ENCODE data around the gene ZDHHC15.
"Not testable (repeated sequence)": the region's sequence is repeated elsewhere in the genome, so short reads cannot be mapped to it uniquely, and the experiment has no call there.

The ZDHHC15 gene, protein sequence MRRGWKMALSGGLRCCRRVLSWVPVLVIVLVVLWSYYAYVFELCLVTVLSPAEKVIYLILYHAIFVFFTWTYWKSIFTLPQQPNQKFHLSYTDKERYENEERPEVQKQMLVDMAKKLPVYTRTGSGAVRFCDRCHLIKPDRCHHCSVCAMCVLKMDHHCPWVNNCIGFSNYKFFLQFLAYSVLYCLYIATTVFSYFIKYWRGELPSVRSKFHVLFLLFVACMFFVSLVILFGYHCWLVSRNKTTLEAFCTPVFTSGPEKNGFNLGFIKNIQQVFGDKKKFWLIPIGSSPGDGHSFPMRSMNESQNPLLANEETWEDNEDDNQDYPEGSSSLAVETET

DNA sequence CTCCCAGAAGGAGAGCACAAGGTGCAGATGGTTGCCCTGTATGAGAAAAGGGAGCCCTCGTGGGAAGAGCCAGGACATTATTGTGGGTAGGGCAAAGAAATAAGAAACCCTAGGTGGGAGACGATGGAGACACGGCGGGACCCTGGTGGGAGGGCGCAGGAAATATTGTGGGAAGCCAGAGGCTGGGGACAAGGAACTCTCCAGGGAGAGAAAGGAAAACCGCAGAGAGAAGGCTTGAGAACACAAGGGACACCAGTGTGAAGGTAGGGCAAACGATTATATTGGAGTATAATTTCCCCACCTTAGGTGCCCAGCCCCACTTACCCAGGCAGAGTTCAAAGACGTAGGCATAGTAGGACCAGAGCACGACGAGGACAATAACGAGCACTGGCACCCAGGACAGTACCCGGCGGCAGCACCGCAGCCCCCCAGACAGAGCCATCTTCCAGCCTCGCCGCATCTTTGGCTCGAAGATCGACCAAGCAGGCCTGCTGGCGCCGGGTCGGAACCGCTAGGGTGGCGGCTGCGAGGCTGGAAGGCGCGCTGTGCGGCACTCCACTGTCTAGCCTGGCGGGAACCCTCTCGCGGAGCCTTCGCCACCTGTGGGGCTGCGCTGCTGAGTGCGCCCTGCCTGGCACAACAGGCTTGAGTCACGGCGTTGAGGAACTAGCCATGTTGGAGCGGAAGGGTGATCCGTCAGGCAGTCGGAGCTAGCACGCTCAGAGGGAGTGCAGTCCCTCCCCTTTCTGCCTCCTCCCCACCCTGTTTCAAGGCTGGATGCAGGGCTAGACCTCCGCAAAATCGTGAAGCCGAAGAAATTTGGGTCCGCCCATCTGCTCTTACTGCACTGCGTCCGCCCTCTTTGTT is at the start of gene ZDHHC15:
Gene ZDHHC15, minus strand, starts transcription at position 473 of the 867 bp plus-strand sequence. Its CDS starts 13 bp downstream, at position 460.
- Mint-ChIP-seq H3K4me3 (peak within 1 kb of the TSS; percentile 70), H3K36me3 (ENCODE audit: low read depth) (no peaks in the 10 kb centered on the region), H3K27me3 (peaks cover 6% of the 10 kb centered on the region), H3K4me1 (ENCODE audit: low read depth) (peaks cover 11% of the 10 kb centered on the region), H3K27ac (peak within 1 kb of the TSS; percentile 37), H3K9me3 (no peaks in the 10 kb centered on the region)
- peak; percentile 69 for DNase-seq

- H3K9me3 Mint-ChIP-seq; H3K4me1 Mint-ChIP-seq (ENCODE audit: low read depth); DNase-seq; H3K27ac Mint-ChIP-seq; H3K36me3 Mint-ChIP-seq (ENCODE audit: low read depth); H3K4me3 Mint-ChIP-seq: not testable (repeated sequence)
- H3K27me3 Mint-ChIP-seq = peaks cover 16% of the 10 kb centered on the region
Measured at GRCh38 chrX:75560544-75560943, 37.7 kb upstream of the ZDHHC15 start.

DNA sequence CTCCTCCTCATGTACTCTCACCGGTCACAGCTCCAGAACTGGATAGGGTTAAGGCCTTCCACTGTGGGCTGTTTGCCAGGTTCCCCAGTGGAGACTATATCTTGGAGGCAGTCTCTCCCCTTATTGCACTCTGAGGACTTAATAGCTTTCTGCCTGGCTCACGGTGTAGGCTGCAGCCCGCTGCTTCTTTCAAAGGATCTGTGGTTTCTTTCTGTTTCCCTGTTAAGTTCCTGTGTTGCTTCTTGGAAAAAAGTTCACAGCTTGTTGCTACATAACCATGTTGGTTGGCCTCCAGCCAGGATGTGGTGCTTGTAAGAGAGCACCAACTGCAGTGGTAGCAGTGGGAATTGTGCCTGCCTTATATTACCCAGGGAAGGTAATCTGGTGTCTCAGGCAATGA is 24.9 kb upstream of the ZDHHC15 start:
- Mint-ChIP-seq H3K9me3 (no peaks in the 10 kb centered on the region), H3K36me3 (ENCODE audit: low read depth) (no peaks in the 10 kb centered on the region), H3K27me3 (peaks cover 35% of the 10 kb centered on the region), H3K4me1 (ENCODE audit: low read depth) (no peaks in the 10 kb centered on the region), H3K27ac (no peak overlapping the region), H3K4me3 (no peak overlapping the region)
- DNase-seq = no peak

DNA sequence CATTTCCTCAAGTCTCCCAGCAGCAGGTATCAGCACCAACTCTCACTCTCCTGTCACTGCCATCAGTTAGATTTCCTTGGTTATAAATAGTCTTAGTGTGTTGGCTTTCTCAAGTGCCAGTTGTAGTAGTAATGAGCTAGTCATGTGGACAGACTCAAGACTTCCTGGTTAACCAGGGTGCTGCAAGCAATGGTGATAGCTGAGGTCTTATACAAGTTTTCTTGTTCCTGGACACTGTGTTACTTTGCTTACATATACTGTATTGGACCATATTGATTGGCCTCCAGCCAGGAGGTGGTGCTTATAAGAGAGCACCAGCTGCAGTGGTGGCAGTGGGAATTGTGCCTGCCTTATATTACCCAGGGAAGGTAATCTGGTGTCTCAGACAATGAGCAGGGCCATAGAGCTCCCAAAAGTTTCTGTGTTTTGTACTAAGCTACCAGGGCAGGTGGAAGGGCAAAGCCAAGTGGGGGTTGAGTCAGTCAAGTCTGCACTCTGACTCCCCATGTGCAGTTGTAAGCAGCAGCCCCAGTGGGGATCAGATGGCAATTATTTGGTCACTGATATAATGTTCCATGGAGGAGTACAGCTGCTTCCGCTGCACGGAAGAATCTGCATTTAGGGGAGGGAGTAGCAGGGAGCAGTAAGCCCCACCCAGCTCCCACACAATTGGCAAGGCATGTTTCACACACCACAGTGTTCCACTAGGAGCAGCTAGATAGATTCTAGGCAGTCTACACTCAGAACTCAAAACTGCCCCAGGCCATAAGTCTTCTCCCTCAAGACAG is 24.1 kb upstream of the ZDHHC15 start:
- Mint-ChIP-seq H3K4me1 (ENCODE audit: low read depth) (no peaks in the 10 kb centered on the region), H3K36me3 (ENCODE audit: low read depth) (no peaks in the 10 kb centered on the region), H3K4me3 (no peak overlapping the region), H3K27me3 (peaks cover 35% of the 10 kb centered on the region), H3K9me3 (no peaks in the 10 kb centered on the region), H3K27ac (no peak overlapping the region)
- no peak for DNase-seq

DNA sequence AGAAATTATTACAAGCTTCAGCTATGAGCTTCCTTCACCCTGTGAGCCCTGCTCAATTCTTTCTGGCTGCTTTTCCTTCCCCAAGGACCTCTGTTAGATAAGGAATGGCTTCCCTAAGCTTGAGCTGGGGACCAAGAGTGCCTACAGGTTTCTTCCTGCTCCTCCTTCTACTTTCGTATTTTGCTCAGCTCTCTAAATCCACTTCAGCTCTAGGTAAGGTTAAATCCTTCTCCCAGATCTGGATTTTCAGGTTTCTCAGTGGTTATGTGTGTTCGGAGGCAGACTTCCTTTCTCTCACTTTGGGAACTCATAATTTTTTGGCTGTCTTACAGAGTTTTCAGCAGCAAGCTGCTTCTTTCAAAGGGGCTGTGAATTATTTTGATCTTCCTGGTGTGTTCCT is 21.9 kb upstream of the ZDHHC15 start:
- Mint-ChIP-seq H3K4me3 (no peak overlapping the region), H3K27me3 (peaks cover 34% of the 10 kb centered on the region), H3K27ac (no peak overlapping the region), H3K9me3 (no peaks in the 10 kb centered on the region), H3K36me3 (ENCODE audit: low read depth) (no peaks in the 10 kb centered on the region), H3K4me1 (ENCODE audit: low read depth) (no peaks in the 10 kb centered on the region)
- no peak for DNase-seq

DNA sequence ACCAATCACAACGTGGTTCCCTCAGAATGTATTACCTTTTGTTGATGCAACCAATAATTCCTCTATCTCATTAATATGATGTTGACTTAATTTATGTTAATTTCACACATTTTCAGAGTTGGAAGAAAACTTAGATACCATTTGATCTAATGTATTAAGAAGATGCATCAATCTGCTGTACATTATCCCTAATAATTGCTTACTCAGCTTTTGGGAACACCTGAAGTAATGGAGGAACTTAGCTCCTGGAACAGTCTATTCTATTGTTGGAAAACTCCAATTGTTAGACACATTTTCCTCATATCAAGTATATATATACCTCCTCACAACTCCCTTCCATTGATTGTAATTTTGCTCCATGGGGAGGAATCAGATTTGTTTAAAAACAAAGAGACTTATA is 38.9 kb downstream of the ZDHHC15 start:
- H3K27ac Mint-ChIP-seq = no peak overlapping the region
- H3K4me3 Mint-ChIP-seq = no peak overlapping the region
- H3K9me3 Mint-ChIP-seq = peaks cover 5% of the 10 kb centered on the region
- H3K4me1 Mint-ChIP-seq (ENCODE audit: low read depth) = no peaks in the 10 kb centered on the region
- DNase-seq = no peak
- peaks cover 61% of the 10 kb centered on the region for H3K27me3 Mint-ChIP-seq
- no peaks in the 10 kb centered on the region for H3K36me3 Mint-ChIP-seq (ENCODE audit: low read depth)

DNA sequence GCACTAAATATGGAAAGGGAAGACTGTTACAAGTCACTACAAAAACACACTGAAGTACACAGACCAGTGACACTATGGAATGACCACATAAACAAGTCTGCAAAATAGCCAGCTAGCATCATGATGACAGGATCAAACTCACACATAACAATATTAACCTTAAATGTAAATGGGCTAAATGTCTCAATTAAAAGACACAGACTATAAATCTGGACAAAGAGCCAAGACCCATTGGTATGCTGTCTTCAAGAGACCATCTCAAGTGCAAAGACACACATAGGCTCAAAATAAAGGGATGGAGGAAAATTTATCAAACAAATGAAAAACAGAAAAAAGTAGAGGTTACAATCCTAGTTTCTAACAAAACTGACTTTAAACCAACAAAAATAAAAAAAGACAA is 61.1 kb downstream of the ZDHHC15 start:
- not testable (repeated sequence) for H3K36me3 Mint-ChIP-seq (ENCODE audit: low read depth); H3K4me1 Mint-ChIP-seq (ENCODE audit: low read depth); DNase-seq; H3K4me3 Mint-ChIP-seq; H3K27ac Mint-ChIP-seq
- peaks cover 28% of the 10 kb centered on the region for H3K9me3 Mint-ChIP-seq
- peaks cover 26% of the 10 kb centered on the region for H3K27me3 Mint-ChIP-seq

GRCh38 chrX:75421688-75422230 is 101.1 kb downstream of the ZDHHC15 start:
- Mint-ChIP-seq H3K27me3 (peaks cover 25% of the 10 kb centered on the region), H3K9me3 (no peaks in the 10 kb centered on the region), H3K27ac (no peak overlapping the region), H3K36me3 (ENCODE audit: low read depth) (no peaks in the 10 kb centered on the region), H3K4me1 (ENCODE audit: low read depth) (no peaks in the 10 kb centered on the region), H3K4me3 (no peak overlapping the region)
- DNase-seq = no peak

GRCh38 chrX:75407153-75407552 is 115.7 kb downstream of the ZDHHC15 start:
- H3K4me1 Mint-ChIP-seq (ENCODE audit: low read depth); DNase-seq; H3K4me3 Mint-ChIP-seq; H3K9me3 Mint-ChIP-seq; H3K27me3 Mint-ChIP-seq; H3K27ac Mint-ChIP-seq: not testable (repeated sequence)
- H3K36me3 Mint-ChIP-seq (ENCODE audit: low read depth) = peaks cover 14% of the 10 kb centered on the region

- H3K4me1 Mint-ChIP-seq (ENCODE audit: low read depth) = no peaks in the 10 kb centered on the region
- H3K27ac Mint-ChIP-seq = no peak overlapping the region
- H3K36me3 Mint-ChIP-seq (ENCODE audit: low read depth) = peaks cover 1% of the 10 kb centered on the region
- H3K27me3 Mint-ChIP-seq = peaks cover 33% of the 10 kb centered on the region
- H3K9me3 Mint-ChIP-seq = peaks cover 21% of the 10 kb centered on the region
- H3K4me3 Mint-ChIP-seq = no peak overlapping the region
- no peak for DNase-seq
Measured at GRCh38 chrX:75390470-75390869, 132.4 kb downstream of the ZDHHC15 start.

DNA sequence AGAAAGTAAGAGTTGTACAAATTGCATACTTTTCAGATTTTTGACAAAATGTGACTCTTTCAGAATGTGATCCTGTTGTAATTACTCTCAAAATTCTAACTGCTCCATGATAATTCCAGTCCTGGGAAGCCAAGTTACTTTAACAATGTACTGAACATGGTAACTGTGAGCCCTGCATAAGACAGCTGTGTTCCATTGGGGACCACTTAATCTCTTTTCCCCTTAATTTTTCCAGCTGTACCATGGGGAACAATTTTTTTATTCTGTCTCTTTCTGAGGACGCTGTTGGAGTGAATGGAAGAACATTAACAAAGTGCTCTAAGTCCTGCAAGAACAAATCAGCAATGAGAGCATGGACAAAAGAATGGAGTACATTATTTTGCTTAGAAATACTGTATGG is 153.1 kb downstream of the ZDHHC15 start:
- H3K36me3 Mint-ChIP-seq (ENCODE audit: low read depth) = peaks cover 5% of the 10 kb centered on the region
- no peak for DNase-seq
- H3K4me1 Mint-ChIP-seq (ENCODE audit: low read depth) = no peaks in the 10 kb centered on the region
- H3K4me3 Mint-ChIP-seq = no peak overlapping the region
- H3K27me3 Mint-ChIP-seq = no peaks in the 10 kb centered on the region
- no peak overlapping the region for H3K27ac Mint-ChIP-seq
- no peaks in the 10 kb centered on the region for H3K9me3 Mint-ChIP-seq

GRCh38 chrX:75366861-75367260 is 156.0 kb downstream of the ZDHHC15 start:
- Mint-ChIP-seq H3K27me3 (peaks cover 9% of the 10 kb centered on the region), H3K9me3 (peaks cover 9% of the 10 kb centered on the region), H3K4me3 (no peak overlapping the region), H3K27ac (no peak overlapping the region), H3K4me1 (ENCODE audit: low read depth) (no peaks in the 10 kb centered on the region), H3K36me3 (ENCODE audit: low read depth) (peaks cover 9% of the 10 kb centered on the region)
- DNase-seq = no peak

DNA sequence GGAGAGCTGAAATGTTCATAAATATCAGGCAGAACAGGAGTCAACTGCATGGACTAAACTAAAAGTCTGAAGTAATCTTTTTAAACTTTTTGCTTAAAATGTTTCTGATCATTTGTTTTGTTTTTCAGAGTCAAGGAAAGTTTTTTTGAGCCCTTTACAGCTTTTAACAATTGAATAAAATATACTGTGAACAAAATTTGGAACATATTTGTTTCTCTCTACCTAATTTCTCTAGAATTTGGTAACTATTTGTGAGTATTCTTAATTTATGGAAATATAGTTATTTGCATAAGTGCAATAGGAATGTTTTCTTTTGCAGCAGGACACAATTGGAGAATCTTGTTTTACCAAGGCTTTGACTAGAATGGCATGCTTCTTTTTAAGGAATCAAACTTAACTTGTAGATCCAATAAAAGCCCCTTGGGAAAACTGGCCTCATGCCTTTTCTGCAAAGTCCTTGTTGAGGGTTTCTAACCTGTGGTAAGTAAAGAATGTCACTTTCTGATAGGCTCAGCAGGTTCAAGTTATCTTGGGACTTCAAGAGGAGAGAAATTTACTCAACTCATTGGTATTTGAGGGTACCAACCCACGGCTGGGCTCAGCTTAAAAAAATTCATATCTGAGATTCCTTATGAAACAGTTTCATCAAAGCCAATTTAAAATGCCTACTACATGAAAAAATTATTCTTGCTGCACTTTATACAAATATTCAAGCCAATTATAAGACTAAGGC is 157.4 kb downstream of the ZDHHC15 start:
- H3K27ac Mint-ChIP-seq = no peak overlapping the region
- DNase-seq = no peak
- H3K4me1 Mint-ChIP-seq (ENCODE audit: low read depth) = no peaks in the 10 kb centered on the region
- no peak overlapping the region for H3K4me3 Mint-ChIP-seq
- peaks cover 11% of the 10 kb centered on the region for H3K36me3 Mint-ChIP-seq (ENCODE audit: low read depth)
- H3K9me3 Mint-ChIP-seq = peaks cover 11% of the 10 kb centered on the region
- H3K27me3 Mint-ChIP-seq = peaks cover 12% of the 10 kb centered on the region

DNA sequence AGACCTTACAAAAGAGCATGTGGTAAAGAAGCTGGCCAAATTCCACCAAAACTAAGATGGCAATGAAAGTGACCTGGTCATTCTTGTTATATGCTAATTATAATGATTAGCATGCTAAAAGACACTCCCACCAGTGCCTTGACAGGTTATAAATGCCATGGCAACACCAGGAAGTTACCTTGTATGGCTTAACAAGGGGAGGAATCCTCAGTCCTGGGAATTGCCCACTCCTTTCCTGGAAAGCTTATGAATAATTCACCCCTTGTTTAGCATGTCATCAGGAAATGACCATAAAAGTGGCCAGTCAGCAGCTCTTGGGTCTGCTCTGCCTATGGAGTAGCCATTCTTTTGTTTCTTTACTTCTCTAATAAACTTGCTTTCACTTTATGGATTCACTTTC is 161.0 kb downstream of the ZDHHC15 start:
- no peak overlapping the region for H3K27ac Mint-ChIP-seq
- H3K9me3 Mint-ChIP-seq = peaks cover 11% of the 10 kb centered on the region
- no peak for DNase-seq
- peaks cover 19% of the 10 kb centered on the region for H3K27me3 Mint-ChIP-seq
- H3K4me1 Mint-ChIP-seq (ENCODE audit: low read depth) = no peaks in the 10 kb centered on the region
- peaks cover 13% of the 10 kb centered on the region for H3K36me3 Mint-ChIP-seq (ENCODE audit: low read depth)
- no peak overlapping the region for H3K4me3 Mint-ChIP-seq
